Measurements from ENCODE around the gene GNB1L.

GNB1L gene

DNA sequence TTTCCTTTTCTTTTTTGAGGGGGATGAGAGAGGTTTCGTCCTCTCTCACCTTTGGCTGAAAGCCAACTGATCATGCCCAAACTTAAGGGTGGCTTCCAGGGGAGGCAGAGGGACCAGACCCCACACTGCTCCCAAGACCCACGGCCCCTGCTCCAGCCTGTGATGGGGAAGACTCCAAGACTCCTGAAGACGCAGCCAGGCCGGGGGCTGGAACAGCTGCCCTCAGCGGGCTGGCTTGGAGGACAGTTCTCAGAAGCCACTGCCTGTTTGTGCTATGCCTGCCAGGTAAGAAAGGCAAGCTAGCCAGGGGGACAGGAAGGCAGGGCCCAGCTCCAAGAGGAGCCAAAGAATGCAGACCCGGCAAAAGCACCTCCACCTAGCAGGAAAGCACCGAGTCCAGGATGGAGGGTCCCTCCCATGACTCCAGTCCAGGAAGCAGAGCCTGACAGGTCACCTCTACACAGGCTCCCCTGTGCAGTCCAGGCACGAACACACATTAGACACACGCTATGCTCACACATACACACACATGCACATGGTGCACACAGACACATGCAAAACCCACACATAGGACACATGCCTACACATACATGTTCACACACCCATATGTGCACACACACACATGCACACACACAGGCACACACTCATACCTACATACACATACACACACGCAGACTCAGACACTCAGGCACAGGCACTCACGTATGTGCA, 31.3 kb downstream of the GNB1L start:
- DNase-seq (ENCODE audit: low read depth in 2 of 2), result no peak

DNA sequence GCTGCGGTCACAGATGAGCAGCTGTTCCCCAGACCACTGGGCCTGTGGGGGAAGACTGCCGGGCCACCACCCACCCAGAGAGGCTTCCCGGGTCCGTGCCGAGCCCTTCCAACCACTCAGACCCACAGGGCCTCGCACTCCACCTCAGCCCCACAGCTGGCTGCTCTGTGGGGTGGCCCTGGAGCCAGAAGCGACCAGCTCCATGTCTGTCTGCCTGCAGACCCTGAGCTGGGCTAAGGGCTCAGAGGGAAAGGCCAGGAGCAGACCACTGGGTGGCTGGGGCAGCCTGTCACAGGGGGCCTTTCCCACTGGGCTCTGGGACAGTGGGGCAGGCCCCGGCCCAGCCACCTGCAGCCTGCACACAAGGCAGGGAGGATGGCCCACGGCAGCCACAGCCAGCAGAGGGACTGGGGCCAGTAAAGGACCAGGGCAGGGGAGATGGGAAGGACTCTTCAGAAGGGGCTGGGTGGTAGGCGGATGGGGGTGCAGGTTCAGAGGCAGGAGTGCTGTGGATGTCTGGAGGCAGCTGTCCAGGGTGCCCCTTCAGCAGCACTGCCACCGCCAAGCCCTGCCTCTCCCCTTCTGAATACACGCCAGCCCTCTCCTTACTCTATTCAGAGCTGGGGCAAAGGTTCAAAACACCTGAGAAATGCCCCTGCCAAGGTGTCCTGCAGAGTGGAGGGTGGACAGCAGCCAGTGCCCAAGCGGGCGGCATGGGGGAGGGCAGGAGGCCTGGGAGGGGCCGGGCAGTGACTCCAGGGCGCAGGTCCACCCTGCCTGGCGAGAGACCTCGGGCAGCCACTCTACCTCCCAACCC, 32.2 kb downstream of the GNB1L start:
- DNase-seq (ENCODE audit: low read depth in 2 of 2), result no peak

- no peak for DNase-seq (ENCODE audit: low read depth in 2 of 2)
These were observed 33.0 kb downstream of the GNB1L start for GRCh38 chr22:19821523-19822300.

DNA sequence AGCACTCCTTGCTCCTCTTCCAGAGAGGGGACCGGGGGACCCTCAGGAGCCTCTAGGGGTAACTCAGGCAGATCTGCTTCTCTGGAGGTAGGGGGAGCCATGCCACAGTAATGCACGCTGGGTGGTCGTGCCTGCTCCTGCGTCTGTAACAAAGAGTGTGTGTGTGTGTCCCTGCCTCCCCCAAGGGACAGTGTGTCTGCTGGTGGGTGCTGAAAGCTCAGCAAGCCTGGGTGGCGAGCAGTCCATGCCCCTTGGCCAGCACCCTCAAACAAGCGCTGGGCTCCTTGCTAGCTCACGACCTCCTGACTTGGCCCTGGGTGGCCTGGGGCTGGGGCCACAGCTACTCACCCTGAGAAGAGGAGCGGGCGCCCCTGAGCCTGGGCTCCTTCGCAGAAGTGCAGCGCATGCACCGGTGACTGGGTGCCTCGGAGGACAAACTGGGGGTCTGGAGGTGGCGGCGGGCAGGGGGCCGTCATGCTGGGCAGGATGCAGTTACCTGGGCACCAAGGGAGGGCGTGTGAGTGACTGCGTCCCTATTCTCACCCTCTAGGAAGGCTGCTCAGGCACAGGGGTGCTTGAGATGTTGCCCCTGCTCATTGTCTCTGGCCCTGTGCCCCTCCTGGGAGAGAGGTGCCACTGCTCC, 33.7 kb downstream of the GNB1L start:
- DNase-seq (ENCODE audit: low read depth in 2 of 2), result no peak

DNA sequence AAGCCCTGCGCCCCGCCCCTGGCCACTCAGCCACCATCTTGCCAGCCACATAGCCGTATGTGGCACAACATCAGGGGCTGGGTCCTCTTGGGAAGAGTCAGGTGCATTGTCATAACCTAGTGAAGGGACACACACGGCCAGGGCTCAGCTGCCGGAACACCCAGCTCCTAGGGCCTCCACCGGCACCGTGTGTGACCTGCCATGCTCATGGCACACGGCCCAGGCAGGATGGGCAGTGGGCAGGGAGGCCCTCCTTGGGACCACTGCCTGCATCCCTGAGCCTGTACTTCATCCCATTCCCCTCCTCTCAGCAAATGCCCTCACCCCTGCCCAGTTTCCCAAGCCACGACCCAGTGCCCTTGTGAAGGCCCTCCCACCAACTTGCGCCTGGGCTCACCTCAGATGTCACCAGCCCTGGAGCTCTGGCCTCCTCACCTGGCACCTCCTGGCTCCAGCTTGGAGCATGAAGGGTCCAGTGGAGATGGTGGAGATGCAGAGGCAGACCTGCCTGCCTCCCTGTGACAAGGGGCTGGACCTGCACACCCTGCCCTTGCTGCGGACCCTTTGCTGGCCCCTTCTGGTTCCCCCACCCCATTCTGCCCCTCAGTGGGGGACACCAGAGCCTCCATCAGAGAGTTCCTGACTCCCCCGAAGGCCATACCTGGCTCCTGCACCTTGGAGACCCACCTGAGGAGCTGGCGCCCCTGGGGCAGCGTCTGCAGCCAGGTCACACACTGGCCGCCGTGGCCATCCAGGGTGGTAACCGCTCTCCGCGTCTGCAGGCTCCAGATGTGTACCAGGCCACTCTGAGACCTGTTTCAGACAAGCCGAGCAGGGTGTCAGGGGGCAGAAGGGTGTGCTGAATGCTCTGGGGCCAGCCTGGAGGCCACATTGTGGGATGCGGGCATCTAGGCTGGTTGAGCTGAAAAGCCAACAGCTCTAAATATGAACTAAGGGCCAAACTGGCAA, 34.5 kb downstream of the GNB1L start:
- no peak for DNase-seq (ENCODE audit: low read depth in 2 of 2)

GRCh38 chr22:19819208-19819910, 35.3 kb downstream of the GNB1L start:
- DNase-seq (ENCODE audit: low read depth in 2 of 2), result no peak

- no peak for DNase-seq (ENCODE audit: low read depth in 2 of 2)
These were observed 36.1 kb downstream of the GNB1L start for GRCh38 chr22:19818324-19819207.

GRCh38 chr22:19816372-19817119, 38.1 kb downstream of the GNB1L start:
- DNase-seq (ENCODE audit: low read depth in 2 of 2), result no peak

- no peak for DNase-seq (ENCODE audit: low read depth in 2 of 2)
These were observed 38.8 kb downstream of the GNB1L start for GRCh38 chr22:19815823-19816290.

DNA sequence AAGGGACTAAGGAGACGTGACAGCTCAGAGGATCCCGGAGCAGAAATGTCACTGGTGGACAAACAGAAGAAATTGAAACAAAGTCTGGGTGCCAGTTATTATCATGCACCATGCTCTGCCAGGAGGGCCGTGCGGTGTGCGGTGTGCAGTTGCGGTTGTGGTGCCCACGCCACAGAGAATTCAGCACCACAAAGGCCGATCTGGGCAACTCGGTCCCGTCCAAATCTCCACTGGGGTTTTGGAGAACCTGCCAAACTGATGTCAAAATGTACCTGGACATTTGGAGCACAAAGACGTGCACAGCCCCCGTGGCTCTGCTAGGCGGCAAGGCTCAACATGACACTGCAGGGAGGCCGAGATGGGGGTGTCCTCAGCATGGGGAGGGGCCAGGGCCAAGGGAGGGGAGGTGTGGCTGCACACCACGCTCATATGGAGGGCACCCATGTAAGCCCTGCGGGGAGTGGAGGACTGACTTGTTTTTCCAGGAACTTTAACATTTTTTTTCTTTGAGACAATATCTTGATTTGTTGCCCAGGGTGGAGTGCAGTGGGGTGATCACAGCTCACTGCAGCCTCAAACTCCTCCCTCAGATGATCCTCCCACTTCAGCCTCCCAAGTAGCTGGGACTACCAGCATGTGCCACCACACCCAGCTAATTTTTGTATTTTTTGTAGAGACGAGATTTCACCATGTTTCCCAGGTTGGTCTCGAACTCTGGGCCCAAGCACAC, 39.4 kb downstream of the GNB1L start:
- DNase-seq (ENCODE audit: low read depth in 2 of 2), result no peak

GRCh38 chr22:19814428-19814827, 40.2 kb downstream of the GNB1L start:
- DNase-seq (ENCODE audit: low read depth in 2 of 2), result no peak

DNA sequence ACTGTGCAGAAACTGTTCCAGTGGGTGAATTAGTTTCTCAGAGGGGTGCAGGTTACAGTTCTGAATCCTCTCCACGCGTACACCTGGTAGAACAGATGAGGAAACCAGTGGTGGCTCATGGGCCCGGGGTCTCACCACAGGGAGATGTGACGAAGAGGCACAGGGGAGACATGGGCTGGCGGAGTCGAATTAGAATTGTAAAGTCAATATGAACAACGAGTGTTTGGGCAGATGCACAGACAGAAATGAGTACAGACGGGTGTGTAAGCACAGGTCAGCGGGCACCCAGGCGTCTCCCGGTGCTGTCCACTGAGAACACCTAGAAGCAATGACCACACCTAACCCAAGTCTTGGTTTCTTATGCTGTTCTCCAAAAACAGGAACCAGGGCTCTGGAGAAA, 41.8 kb downstream of the GNB1L start:
- no peak for DNase-seq (ENCODE audit: low read depth in 2 of 2)

DNA sequence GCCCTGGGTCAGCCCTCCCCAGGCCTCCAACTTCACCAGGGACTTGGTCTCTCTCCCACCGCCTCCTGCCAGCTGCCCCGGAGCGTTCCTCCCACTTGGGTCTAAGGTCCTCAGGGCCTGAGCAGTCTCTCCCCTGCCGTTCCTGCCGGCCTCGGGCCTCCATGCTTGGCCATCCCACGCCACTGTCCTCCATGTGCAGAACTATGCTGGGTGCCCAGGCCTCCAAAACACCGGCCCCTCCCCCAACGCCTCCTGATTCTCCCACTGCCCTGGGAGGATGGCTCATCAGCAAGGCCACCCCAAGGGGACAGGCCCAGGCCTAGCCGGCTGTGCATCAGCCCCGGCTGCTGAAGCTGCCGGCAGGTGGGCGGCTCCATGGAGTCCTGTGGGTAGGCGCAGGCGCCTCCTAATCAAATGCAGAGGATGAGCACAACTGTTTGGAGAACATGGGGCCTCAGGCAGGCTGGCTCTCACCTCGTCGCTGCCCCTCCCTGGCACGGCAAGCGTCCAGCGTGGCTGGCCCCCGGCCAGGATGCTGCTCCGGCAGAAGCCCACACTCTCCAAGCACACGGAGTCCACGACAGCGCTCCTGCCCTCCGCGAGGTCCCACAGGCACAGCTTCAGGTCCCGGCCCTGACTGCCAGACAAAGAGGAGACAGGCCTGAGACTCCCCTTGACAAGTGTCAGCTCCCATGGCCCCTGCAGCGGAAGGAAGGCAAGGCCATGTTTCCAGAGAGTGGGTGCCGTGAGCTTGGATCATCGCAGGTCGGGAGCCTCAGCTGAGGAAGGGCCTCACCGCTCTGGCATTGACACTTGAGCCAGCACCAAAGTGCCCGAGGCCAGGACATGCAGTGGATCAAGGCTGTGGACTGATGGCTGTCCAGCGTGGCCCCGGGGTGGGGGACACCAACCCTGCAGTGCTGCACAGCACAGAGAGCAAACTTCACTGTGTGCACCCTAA, 42.6 kb downstream of the GNB1L start:
- no peak for DNase-seq (ENCODE audit: low read depth in 2 of 2)

DNA sequence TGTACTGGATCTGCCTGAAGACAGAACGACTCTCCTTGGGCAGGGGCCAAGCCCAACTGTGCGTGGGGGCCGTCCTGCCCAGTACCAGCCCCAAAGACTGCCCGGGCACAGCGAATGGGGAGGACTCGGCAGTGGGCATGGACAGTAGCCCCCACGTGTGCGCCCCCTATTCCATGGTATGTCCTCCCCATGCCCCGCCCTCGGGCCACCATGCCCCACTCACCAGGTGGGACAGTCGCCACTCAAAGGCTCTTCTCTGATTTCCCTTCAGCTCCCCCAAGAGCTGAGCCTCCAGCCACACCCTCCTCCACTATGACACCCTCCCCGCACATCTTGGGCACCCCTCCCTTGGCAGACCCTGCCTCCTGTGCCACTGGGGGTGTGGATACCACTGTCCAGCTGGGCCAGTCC, 43.5 kb downstream of the GNB1L start:
- DNase-seq (ENCODE audit: low read depth in 2 of 2), result no peak

GRCh38 chr22:19810381-19811201, 44.1 kb downstream of the GNB1L start:
- no peak for DNase-seq (ENCODE audit: low read depth in 2 of 2)

DNA sequence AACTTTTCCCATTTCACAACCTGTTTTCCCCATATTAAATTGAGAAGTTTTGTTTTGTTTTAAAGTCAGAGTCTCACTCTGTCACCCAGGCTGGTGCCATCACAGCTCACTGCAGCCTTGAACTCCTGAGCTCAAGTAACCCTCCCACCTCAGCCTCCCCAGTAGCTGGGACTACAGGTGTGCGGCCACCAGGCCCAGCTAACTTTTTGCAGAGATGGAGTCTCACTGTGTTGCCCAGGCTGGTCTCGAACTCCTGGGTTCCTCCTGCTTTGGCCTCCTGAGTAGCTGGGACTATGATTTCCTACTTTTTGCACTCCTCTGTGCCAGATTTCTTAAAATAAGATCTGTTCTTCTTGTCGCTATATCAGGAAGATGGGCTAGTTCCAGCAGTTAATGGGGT, 44.9 kb downstream of the GNB1L start:
- DNase-seq (ENCODE audit: low read depth in 2 of 2), result no peak

Data from activated CD8-positive, alpha-beta memory T cell treated with anti-CD3 and anti-CD28 coated beads for 4 hours (primary cell).